SU-DHL-6 (cell line): ENCODE results near the gene INPP4A.

Experiments used
- EZH2phosphoT487 ChIP-seq: fragments of 200-600 bp; sonication (generic), shearing (Covaris generic); conservative IDR thresholded peaks from 2 replicates; pipeline ENCODE4 v1.6.1; 2018; ENCODE audit warnings: mild to moderate bottlenecking, antibody characterized with exemption, low read length, moderate library complexity, mixed read lengths
- TF ChIP-seq, protein P1 (sequence below): fragments of 200-600 bp; sonication (generic); IDR thresholded peaks from one replicate; pipeline ENCODE4 v1.5.1; 2017; ENCODE audit warnings: antibody characterized with exemption, mild to moderate bottlenecking, low read length, moderate library complexity; ENCODE audit not compliant: insufficient read depth, poor library complexity, severe bottlenecking

DNA sequence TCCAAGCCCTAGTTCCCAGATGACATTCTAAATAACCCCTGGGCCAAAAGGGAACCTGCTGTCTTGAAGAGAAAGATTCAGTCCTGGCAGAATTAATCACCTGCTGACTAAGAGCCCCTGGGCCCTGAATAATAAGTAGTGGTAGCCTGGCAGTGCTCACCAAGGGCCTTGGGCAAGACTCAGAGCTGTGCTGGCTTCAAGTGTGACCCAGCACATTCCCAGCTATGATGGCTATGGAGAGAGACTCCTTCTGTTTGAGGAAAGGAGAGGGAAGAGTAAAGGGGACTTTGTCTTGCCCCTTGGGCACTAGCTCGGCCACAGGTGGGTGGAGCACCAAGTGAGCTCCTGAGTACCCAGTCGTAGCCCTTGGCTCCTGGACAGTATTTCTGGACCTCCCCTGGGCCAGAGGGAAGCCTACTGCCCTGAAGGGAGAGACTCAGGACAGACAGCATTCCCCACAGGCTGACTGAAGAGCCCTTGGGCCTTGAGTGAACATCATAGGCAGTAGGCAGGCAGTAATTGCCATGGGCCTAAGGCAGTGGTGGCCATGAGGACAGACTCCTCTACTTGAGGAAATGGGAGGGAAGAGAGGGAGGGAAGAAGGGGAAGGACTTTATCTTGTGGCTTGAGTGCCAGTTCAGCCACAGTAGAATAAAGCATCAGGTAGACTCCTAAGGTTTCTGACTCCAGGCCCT lies 40.0 kb upstream of the INPP4A start:
- TF ChIP-seq, protein P1, sequence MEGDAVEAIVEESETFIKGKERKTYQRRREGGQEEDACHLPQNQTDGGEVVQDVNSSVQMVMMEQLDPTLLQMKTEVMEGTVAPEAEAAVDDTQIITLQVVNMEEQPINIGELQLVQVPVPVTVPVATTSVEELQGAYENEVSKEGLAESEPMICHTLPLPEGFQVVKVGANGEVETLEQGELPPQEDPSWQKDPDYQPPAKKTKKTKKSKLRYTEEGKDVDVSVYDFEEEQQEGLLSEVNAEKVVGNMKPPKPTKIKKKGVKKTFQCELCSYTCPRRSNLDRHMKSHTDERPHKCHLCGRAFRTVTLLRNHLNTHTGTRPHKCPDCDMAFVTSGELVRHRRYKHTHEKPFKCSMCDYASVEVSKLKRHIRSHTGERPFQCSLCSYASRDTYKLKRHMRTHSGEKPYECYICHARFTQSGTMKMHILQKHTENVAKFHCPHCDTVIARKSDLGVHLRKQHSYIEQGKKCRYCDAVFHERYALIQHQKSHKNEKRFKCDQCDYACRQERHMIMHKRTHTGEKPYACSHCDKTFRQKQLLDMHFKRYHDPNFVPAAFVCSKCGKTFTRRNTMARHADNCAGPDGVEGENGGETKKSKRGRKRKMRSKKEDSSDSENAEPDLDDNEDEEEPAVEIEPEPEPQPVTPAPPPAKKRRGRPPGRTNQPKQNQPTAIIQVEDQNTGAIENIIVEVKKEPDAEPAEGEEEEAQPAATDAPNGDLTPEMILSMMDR = no peak
- no peak for TF ChIP-seq EZH2phosphoT487
